GM21515 (cell line): ENCODE measurements around the gene NSD1.

ENCODE experiments used
- ATAC-seq: cut with Tn5 transposase; IDR thresholded peaks from one replicate; pipeline ENCODE4 v1.9.1; 2021; ENCODE audit not compliant: unreplicated experiment

The NSD1 gene

GRCh38 chr5:177097016-177097985, 36.3 kb upstream of the NSD1 start:
- no peak for ATAC-seq

DNA sequence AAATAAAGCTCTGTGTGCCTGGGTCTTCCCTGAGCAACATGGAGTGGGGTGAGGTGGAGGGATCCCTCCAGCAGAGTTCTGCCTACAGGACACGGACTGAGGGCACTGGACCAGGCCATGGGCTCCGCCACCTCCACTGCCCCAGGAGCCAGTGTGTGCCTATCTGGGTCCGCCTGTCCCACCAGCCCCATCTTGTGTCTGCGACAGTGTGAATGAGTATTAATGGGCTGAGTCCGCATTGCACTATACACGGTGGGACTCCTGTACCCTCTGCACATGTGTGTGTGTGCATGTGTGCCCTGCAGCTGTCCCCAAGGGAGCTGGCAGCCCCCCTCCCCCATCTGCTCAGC, 35.5 kb upstream of the NSD1 start:
- ATAC-seq = no peak

DNA sequence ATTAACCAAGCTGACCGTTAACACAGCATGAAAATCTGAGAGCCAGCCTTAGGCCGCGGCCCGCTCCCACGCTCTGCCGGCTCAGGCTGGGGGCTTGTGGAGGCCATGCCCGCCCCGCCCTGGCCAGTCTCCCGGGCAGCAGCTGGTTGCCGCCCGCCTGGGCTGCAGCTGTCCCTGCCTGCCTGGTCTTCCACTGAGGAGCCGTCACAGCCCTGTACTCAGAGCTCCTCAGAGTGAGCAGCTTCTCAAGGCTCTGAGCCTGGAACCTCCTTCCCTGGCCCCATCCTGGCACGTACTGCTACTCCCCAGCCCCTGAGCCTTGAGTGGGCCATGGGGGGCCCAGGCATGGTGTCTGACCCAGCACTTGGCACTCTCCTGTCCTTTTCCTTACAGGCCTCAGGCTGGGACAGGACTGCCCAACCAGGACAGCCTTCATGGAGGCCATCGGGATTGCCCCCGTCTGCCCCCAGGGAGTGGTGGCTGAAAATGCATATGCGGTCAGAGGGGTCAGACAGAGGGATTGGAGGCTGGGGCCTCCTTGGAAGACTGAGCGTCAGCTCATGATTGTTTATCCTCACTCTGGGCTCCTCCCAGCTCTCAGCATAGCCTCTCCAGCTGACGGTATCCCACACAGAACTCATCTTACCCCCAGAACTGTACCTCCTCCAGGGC, 35.0 kb upstream of the NSD1 start:
- ATAC-seq = no peak

- ATAC-seq = no peak
Measured at GRCh38 chr5:177099422-177100093, 34.0 kb upstream of the NSD1 start.

GRCh38 chr5:177100714-177101121, 32.9 kb upstream of the NSD1 start:
- ATAC-seq = no peak

DNA sequence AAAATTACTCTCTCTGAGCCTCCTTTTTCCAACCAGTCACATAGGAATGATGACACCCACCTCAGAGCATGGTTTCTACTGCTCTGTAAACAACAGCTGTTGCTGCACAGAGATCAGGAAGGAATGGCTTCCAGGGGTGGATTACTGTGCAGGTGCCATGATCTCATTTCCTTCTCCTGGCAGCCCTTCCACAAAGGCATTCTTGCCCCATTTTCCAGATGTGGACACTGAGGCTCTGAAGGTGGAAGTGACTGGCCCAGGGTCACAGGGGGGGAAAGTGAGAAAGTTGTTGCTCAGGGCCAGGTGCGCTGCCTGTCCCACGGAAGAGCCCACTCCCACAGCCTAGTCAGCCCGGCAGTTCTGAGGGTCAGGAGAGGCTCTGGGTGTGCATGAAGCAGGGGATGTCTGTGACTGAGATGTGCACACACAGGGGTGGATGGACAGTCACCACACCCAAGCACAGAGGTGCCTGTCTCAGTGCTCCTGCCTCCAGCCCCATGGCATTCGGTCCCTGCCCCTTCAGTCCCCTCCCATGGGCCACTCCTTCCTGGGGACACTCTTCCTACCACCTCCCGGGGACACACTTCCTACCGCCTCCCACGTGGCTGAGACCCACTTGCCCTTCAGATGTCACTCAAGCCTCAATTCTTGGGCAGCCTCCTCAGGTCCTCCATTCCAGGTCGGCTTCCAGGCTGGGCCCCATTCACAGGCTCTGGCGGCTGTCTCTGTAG, 29.9 kb upstream of the NSD1 start:
- no peak for ATAC-seq

GRCh38 chr5:177105691-177106476, 27.7 kb upstream of the NSD1 start:
- no peak for ATAC-seq

DNA sequence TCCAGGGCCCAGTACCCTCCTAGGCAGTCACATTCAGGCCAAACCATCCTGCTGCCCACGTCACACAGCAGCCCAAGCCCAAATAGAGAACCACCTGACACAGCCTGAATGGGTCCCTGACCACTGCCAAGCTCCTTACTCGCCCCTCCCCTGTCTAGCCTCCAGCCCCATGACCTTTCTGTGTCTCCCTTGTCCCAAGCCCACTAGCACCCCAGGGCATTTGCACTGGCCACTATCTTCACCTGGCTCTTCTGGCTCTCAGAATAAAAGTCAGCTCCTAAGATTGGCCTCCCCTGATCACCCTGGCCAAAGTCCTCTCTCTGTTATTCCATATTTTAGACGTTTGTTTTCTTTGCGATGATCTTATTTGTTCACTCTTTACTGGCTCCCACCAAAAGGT, 26.4 kb upstream of the NSD1 start:
- no peak for ATAC-seq

GRCh38 chr5:177109810-177110209, 23.8 kb upstream of the NSD1 start:
- ATAC-seq = no peak

DNA sequence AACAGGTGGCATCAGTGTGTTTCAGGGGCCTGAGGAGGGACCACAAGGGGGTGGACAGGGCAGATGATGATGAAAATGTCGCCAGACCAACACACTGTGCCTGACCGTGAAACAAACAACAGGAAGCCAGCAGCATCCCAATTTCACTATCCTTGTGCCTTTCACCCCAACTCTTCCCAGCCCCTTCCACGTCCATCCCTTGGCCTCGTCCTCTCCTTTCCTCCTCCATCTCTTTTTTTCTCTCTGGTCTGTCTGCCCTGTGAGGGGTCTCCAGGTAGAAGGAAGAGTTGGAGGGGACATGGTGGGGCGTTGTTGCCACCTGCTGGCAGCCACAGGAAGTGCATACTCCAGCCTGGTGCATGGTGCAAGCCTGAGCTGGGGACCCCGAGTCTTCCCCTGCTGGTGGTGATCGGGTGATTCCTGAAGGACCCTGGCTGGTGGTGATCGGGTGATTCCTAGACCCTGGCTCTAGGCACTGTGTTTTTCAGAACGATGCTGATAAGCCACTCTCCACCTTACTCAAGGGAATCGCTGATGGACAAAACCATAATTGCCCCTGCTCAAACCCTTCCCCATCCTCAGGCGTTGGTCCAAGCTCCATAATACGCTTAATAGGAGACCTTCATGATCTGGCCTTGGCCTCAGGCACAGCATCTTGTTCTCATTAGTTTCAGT, 21.7 kb upstream of the NSD1 start:
- ATAC-seq = no peak

- ATAC-seq = no peak
Measured at GRCh38 chr5:177112589-177113220, 20.9 kb upstream of the NSD1 start.

DNA sequence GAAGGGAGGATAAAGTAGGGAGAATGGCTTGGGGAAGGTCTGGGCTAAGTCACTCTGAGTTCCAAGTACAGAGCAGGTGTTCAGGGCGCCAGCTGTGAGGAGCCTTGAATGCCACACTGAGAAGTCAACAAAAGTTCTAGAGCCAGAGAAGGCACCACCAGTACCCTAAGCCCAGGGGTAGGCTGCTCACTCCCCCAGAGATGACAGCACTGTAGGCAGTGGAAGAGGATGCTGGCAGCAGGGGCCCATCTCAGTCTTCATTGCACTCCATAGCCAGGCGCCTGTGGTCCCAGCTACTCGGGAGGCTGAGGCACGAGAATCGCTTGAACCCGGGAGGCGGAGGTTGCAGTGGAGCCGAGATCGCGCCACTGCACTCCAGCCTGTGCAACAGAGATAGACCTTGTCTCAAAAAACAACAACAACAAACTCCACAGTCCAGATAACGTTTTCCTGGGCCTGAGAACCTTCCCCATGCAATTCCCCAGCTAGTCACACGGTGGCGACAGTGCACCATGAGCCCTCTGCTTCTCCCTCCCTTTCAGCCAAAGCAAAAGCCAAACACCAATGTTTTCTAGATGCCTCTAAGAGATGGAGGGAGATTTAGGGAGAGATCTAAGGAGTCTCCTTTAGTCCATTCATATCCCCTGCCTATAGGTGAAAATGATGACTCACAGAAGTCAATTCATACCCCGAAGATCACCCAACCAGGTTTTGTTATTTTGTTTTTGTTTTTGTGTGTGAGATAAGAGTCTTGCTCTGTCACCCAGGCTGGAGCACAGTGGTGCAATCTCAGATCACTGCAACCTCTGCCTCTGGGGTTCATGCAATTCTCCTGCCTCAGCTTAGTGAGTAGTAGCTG, 19.8 kb upstream of the NSD1 start:
- ATAC-seq = no peak

DNA sequence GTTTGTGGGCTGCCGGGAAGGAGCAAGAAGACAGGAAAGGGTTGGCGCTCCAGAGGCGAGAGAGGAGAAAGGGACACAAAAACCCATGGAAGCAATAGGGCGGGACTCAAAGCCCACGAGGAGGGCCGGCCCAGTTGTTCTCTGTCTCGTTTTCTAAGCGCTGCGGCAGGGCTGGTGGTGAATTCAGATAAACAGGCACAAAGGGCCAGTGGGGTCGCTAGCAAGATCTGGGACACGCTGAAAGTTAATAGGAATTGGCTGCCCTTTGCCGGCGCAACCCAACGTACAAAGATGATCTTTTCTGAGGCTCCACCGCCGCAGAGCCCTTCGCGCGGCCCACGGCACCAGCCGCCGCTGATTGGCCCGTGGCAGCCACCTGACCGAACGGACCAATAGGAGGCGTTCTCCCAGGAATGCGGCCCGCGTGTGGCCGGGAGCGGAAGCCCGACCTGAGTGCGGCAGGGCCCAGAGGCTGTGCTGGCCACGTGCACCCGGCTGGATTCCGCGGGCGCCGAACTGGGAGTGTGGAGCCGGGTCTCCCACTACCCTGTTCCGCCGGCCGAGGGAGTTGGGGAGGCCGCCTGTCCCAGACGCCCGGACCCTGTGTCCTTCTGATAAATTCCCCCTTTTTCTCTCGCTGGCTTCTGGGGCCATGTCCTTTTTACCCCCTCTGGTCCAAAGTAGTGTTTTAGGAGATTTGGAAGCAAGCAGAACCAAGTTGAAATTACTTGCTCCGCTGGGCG, 16.8 kb upstream of the NSD1 start:
- no peak for ATAC-seq

GRCh38 chr5:177117441-177118045, 16.0 kb upstream of the NSD1 start:
- ATAC-seq = no peak

DNA sequence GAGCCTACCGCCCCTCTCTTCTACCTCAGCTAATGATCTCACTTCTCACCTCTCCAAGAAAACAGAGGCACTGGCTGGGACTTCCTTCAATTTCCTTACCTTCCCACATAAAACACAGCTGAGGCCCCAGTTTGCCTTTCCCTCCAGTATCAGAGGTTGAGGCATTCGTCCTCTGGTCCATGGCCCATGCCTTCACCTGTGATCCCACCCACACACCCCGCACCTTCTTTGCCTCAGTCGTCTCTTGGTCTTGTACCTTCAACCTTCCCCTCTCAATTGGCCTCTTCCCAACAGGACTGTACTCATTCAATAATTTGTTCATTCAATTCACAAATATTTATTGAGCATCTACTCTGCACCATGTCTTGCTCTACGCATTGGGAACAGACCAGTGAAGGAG, 11.0 kb upstream of the NSD1 start:
- no peak for ATAC-seq

- peak; percentile 28 for ATAC-seq
Measured at GRCh38 chr5:177123789-177124485, 9.6 kb upstream of the NSD1 start.
